Measurements from ENCODE around the gene NEURL4. TPM values are rescaled to one million over a fixed set of nuclear protein-coding genes. Genes with fewer than 3 reads are reported as not detected.

NEURL4 gene
- total RNA-seq, 1 donor from 2014 or later, result 50.3 TPM

GRCh38 chr17:7323731-7324437 is 5.3 kb downstream of the NEURL4 start:
- no peak for DNase-seq (ENCODE audit: low spot score)

DNA sequence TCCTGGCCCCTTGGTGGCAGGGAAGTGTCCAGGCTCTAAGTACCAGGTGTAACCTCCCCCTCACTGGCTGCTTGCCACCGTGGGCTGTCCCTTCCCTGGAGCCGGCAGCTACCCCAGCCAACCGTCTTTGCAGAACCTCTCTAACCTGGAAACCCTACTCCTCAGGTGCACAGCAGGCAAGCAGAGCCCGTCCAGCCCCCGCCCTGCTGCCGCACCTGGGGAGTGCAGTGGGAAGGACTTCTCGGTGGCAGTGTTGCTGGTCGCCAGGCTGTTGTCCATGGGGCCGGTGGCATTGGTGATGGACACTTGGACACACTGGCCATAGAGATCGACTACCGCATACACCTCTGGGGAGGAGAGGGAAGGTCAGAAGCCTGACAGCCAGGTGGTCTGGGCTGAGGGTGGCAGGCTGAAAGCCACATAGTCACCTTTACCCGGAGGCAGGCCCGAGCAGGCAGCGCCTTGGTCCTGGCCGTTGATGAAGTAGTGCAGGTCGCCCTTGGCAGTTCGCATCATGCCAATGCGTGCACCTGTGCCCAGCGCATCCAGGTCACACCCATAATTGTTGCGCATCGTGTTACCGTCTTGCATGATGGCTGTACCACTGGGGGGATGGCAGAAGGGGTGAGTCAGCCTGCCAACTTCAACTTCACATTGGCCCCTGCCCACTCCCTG is 6.5 kb downstream of the NEURL4 start:
- no peak for DNase-seq (ENCODE audit: low spot score)

DNA sequence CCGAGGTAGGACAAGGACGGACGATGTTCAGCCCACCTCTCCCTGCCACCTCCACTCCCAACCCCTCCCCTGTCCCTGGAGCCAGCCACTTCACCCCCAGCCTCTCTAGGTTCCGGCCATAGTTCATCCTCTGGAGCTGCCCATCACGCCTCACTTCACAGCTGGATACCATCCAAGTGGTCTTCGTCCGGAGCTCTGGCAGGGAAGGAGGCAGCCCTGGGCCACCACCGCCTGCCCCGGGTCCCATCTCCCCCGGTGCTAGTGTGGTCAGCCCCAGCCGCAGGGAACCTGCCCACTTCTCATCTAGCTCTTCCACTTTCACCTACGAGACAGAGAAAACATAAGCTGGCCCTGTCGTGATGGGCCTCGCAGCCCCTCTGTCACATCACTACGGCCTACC is 7.7 kb downstream of the NEURL4 start:
- no peak for DNase-seq (ENCODE audit: low spot score)

- no peak for DNase-seq (ENCODE audit: low spot score)
These were observed 10.8 kb downstream of the NEURL4 start for GRCh38 chr17:7318121-7318860.

GRCh38 chr17:7317161-7317803 is 11.9 kb downstream of the NEURL4 start:
- no peak for DNase-seq (ENCODE audit: low spot score)

DNA sequence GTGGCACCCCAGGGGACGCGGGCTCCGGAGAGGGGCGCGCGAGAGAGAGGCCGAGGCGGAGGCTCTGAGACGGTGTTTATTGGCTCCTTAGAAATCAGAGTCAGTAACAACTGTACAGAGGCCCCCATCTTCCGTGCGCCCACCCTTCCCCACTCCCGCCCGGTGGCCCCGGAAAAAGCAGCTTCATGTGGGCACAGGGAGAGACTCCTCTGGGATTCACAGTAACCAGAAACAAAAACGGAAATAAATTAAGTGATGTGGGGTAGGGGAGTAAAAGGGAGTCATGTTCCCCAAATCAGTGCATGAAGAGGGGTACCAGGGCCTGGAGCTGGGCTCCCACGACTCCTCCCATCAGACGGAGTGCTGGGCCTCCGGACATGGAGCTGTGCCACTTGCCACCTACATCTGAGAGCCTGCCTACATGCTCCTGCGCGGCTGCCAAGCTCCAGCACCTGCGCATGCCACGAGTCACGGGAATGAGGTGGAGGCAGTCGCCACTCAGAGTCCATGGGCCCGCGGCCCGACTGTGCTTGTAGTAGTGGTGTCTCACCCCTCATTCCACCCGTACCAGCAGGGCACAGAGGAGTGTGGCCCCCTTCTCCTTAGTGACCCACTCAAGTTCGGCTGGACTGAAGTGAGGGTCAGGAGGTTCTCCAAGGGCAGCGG is 13.4 kb downstream of the NEURL4 start:
- no peak for DNase-seq (ENCODE audit: low spot score)

DNA sequence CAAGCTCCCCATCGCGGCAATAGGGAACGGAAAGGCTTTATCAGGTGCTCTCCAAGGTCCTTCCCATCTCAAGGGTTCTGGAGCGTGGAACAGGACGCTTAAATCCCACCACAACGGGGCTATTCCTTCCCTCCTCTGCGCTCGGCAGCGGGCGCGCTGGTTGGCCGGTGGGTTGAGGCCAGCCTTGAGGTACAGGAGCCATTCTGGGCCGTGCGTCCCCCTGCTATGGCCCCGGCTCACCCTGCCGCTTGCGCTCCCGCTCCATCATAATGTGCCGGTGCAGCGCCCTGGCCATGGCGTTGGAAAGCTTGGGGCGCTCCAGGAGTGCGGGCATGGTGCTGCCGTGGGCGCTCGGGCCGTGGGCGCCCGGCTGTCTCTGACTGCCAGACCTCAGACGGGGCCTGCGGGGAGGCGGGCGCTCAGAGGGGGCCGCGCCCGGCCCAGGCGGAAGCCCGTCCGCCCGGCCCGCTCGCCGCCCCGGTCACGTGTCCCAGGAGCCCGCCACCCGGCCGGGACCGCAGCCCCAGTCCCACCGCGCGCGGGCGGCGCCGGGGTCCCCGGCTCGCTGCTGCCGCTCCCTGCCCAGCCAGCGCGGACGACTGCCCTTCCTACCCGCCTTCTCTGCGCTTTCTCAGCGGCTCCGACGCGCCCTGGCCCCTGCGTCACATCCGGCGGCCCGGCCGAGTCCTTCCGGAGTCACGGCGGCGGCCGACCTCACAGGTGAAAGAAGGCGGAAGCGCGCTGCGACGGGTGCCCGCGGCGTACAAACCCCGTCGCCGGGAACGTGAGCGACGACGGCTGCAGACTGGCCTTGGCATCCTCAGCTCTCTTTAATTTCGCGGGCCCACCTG is 14.2 kb downstream of the NEURL4 start, which contains the start of gene GPS2:
Gene GPS2, minus strand, starts transcription at position 642 of the 851 bp plus-strand sequence. Its CDS starts 308 bp downstream, at position 334.
- DNase-seq (ENCODE audit: low spot score), result peak; percentile 94

GRCh38 chr17:7313890-7314718 is 15.0 kb downstream of the NEURL4 start:
- no peak for DNase-seq (ENCODE audit: low spot score)

GRCh38 chr17:7313088-7313889 is 15.8 kb downstream of the NEURL4 start:
- no peak for DNase-seq (ENCODE audit: low spot score)

DNA sequence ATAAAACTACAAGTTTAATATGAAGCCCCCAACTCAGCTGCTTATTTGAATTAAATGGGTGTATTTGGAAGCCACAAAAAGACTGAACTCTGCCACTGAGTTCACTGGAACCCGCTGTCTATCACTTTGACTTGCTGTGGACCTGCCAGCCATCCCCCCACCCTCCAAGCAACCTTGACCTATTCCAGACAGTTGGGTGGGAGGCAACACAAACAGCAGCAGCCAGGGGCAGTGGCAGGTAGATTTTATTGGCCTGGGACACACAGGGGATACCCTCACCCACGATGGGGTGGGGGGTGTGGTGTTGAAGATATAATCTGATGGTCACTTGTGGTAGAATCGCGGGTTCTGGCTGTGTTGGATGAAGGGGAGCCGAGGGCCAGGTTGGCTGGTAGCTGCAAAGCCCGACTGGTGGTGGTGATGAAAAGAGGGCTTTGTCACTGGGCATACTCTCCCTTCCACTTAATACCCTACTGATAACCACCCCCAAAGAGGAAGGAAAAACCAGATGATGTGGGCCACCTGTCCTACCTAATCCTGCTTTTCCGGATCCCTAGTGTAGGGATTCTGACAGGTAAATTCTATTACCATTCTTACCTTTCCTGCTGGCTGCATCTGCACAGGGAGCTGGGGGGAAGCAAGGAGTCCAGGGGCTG is 16.6 kb downstream of the NEURL4 start:
- no peak for DNase-seq (ENCODE audit: low spot score)

DNA sequence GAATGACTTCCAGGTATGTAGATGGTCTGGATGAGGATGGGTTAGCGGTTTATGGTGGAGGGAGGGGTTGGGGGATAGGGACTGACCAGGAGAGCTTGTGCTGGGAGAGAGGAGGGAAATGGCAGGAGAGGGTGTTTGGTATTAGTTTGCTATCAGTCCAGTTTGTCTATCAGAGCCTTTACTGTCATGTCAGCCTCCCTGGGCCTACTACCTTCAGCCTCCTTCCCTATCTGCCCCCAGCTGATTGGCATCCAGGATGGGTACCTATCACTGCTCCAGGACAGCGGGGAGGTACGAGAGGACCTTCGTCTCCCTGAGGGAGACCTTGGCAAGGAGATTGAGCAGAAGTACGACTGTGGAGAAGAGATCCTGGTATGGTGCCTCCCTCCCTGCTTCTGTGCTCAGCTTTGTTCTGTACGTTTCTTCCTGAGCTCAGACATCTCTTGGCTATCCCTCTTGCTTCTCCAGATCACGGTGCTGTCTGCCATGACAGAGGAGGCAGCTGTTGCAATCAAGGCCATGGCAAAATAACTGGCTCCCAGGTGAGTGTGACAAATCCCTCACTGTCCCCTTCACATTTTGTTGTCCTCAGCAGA is 17.9 kb downstream of the NEURL4 start:
- no peak for DNase-seq (ENCODE audit: low spot score)

DNA sequence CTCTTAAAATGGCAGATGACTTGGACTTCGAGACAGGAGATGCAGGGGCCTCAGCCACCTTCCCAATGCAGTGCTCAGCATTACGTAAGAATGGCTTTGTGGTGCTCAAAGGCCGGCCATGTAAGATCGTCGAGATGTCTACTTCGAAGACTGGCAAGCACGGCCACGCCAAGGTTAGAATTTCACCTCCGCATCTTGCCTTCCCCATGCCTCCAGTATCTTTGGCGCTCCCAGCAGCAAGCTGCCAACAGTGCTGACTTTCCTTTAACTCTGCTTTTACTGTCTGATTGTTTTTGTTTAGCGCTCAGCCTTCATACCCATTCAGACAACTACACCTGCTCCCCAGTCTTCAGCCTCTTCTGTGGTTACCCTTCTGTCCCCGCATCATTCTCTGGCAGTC is 19.5 kb downstream of the NEURL4 start:
- DNase-seq (ENCODE audit: low spot score), result no peak

DNA sequence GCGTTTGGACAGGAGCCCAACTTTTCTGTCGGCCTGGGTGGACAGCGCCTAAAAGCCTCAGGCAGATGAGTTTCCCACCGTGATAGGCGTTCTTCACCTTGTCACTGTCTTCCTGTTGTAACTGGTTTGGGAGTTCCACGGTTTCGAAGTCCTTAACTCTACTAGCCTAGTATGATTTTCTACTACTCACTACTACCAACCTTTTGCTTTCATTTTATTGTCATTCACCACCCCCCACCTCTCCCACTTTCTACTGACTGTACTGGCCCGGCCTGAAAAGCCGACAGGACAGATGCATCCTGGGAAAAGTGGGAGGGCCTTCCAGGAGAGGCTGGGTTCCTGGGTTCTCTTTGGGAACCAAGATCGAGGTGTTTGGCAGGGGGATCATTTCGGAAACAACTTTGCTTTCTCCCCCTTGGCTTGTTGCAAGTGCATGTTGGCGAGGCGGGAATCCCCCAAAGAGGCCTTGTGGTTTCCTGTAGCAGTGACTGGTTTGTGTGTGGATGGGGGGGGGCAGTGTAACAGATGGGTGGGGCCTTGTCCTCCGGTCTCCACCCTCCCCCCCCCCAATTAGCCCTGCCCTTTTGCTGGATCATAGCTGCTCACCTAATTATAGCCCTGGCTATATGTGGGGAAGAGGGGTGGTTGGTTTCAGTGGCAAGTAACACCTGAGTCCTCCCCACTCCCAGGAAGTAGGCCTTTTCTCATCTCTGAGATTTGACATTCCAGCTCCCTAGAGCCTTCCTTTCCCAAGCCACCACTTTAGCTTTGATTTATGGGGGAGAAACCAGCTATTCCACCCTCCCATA is 20.3 kb downstream of the NEURL4 start:
- DNase-seq (ENCODE audit: low spot score), result peak; percentile 78

GRCh38 chr17:7307686-7308624 is 21.2 kb downstream of the NEURL4 start:
- peak; percentile 43 for DNase-seq (ENCODE audit: low spot score)

DNA sequence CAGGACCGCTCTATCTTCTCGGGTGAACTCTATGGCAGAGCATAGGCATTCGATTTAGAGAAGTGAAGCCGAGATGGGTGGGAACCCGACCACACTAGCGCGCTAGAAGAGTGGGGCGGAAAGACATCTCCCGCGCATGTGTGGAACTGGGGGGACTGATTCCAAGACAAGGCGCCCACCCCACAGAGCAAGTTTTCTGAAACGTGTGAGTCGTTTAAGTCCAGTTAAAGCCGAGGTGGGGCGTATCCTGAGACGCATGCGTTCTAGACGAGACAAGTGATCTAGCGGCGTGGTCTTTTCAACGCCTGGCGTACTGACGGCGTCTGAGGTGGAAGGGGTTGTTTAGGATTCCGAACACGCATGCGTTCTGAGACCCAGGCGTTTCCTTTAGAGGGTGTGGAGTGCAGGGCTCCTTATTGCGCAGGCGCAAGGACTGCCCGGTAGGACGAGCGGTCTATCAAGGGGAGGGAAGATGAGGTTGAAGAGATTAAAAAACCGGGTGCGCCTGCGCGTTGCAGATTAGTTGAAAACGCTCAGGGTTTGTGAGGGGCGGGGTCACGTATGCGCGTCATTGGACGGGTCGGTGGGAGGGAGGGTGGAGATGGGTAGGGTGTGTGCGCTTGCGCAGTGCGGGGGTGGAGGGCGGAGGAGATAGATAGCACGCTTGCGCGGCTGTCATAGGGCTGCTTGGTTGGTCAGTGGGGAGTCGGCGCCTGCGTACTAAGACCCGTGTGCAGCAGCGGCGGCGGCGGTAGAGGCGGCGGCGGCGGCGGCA is 22.0 kb downstream of the NEURL4 start, which contains the start of gene EIF5A:
Gene EIF5A, plus strand, starts transcription at position 718 of the 775 bp plus-strand sequence. CDS start 2,008 bp downstream, outside the sequence.
- DNase-seq (ENCODE audit: low spot score), result peak; percentile 100
